GM19395 (cell line): ENCODE measurements around the gene CCDC38.
A peak's percentile ranks its signal among the peaks of the same experiment; 100 is the strongest.
"Not testable (repeated sequence)": the region's sequence is repeated elsewhere in the genome, so short reads cannot be mapped to it uniquely, and the experiment has no call there.

Source experiments
- ATAC-seq: cut with Tn5 transposase; IDR thresholded peaks from one replicate; pipeline ENCODE4 v1.9.1; 2021; ENCODE audit warnings: mild to moderate bottlenecking, moderate library complexity; ENCODE audit not compliant: unreplicated experiment

CCDC38 gene

GRCh38 chr12:95884998-95885397 lies 57.4 kb downstream of the CCDC38 start:
- ATAC-seq: no peak

GRCh38 chr12:95882873-95883272 lies 59.5 kb downstream of the CCDC38 start:
- no peak for ATAC-seq

GRCh38 chr12:95882080-95882479 lies 60.3 kb downstream of the CCDC38 start:
- ATAC-seq: no peak

- no peak for ATAC-seq
Observed at GRCh38 chr12:95881331-95881955, 61.0 kb downstream of the CCDC38 start.

- no peak for ATAC-seq
Observed at GRCh38 chr12:95880895-95881294, 61.5 kb downstream of the CCDC38 start.

GRCh38 chr12:95877622-95878021 lies 64.8 kb downstream of the CCDC38 start:
- ATAC-seq: no peak

GRCh38 chr12:95874452-95874851 lies 68.0 kb downstream of the CCDC38 start:
- no peak for ATAC-seq

- ATAC-seq: no peak
Observed at GRCh38 chr12:95870897-95871296, 71.5 kb downstream of the CCDC38 start.

GRCh38 chr12:95863337-95863736 lies 79.1 kb downstream of the CCDC38 start:
- ATAC-seq: no peak

GRCh38 chr12:95862038-95862437 lies 80.4 kb downstream of the CCDC38 start:
- no peak for ATAC-seq

GRCh38 chr12:95859947-95860850 lies 82.2 kb downstream of the CCDC38 start:
- ATAC-seq: no peak

- peak; percentile 16 for ATAC-seq
Observed at GRCh38 chr12:95859344-95859816, 83.0 kb downstream of the CCDC38 start.

GRCh38 chr12:95858451-95859343 lies 83.7 kb downstream of the CCDC38 start, which contains the start of gene SNRPF:
Gene SNRPF (plus strand): TSS chr12:95858952. CDS start chr12:95859074, 122 bp downstream.
- ATAC-seq: peak; percentile 99

- no peak for ATAC-seq
Observed at GRCh38 chr12:95857799-95858198, 84.6 kb downstream of the CCDC38 start.

- no peak for ATAC-seq
Observed at GRCh38 chr12:95857156-95857555, 85.3 kb downstream of the CCDC38 start.

- ATAC-seq: no peak
Observed at GRCh38 chr12:95852133-95852532, 90.3 kb downstream of the CCDC38 start.

GRCh38 chr12:95851606-95852005 lies 90.8 kb downstream of the CCDC38 start:
- ATAC-seq: no peak

- ATAC-seq: no peak
Observed at GRCh38 chr12:95848575-95849388, 93.6 kb downstream of the CCDC38 start.

GRCh38 chr12:95842426-95842825 lies 100.0 kb downstream of the CCDC38 start:
- ATAC-seq: not testable (repeated sequence)

GRCh38 chr12:95838125-95838524 lies 104.3 kb downstream of the CCDC38 start:
- no peak for ATAC-seq
